CD4-positive, alpha-beta T cell treated with Interleukin-15 for 4 hours (primary cell): ENCODE data around the gene ABCA2.
A peak's percentile ranks its signal among the peaks of the same experiment; 100 is the strongest.

Experiments used
- DNase-seq: peaks from one replicate; pipeline ENCODE4 v3.0.0-alpha.2; 2020; ENCODE audit warnings: low spot score

ABCA2 gene

GRCh38 chr9:137015976-137016375 lies 12.1 kb downstream of the ABCA2 start:
- DNase-seq, result no peak

GRCh38 chr9:137015540-137015930 lies 12.5 kb downstream of the ABCA2 start:
- no peak for DNase-seq

- no peak for DNase-seq
Measured at GRCh38 chr9:137014776-137015539, 13.1 kb downstream of the ABCA2 start.

- DNase-seq, result no peak
Measured at GRCh38 chr9:137014166-137014565, 13.9 kb downstream of the ABCA2 start.

- DNase-seq, result no peak
Measured at GRCh38 chr9:137013571-137013940, 14.5 kb downstream of the ABCA2 start.

- no peak for DNase-seq
Measured at GRCh38 chr9:137012694-137013570, 15.1 kb downstream of the ABCA2 start.

GRCh38 chr9:137011907-137012675 lies 15.9 kb downstream of the ABCA2 start:
- DNase-seq, result no peak

- no peak for DNase-seq
Measured at GRCh38 chr9:137011156-137011555, 16.9 kb downstream of the ABCA2 start.

- no peak for DNase-seq
Measured at GRCh38 chr9:137009938-137010732, 17.9 kb downstream of the ABCA2 start.

GRCh38 chr9:137009217-137009616 lies 18.8 kb downstream of the ABCA2 start:
- no peak for DNase-seq

- DNase-seq, result no peak
Measured at GRCh38 chr9:137008312-137008711, 19.7 kb downstream of the ABCA2 start.

GRCh38 chr9:137007816-137008270 lies 20.2 kb downstream of the ABCA2 start:
- DNase-seq, result no peak

GRCh38 chr9:137007108-137007815 lies 20.8 kb downstream of the ABCA2 start:
- no peak for DNase-seq

- DNase-seq, result no peak
Measured at GRCh38 chr9:137006116-137007003, 21.7 kb downstream of the ABCA2 start.

GRCh38 chr9:137004285-137004684 lies 23.8 kb downstream of the ABCA2 start:
- peak; percentile 14 for DNase-seq

- DNase-seq, result no peak
Measured at GRCh38 chr9:137002646-137003041, 25.4 kb downstream of the ABCA2 start.

- no peak for DNase-seq
Measured at GRCh38 chr9:137001857-137002645, 26.0 kb downstream of the ABCA2 start.

- DNase-seq, result peak; percentile 32
Measured at GRCh38 chr9:137000177-137000930, 27.7 kb downstream of the ABCA2 start.
